Type B pancreatic cell (in vitro differentiated cells): ENCODE measurements around the gene ELF4. TPM values are rescaled to one million over a fixed set of nuclear protein-coding genes. Genes with fewer than 3 reads are reported as not detected.

Source experiments
- DNase-seq: peaks from one replicate; pipeline ENCODE4 v3.0.0; 2021; ENCODE audit warnings: mixed read lengths; ENCODE audit not compliant: unreplicated experiment; ENCODE audit errors: extremely low spot score
- H3K27ac Mint-ChIP-seq: 2 replicates; pipeline ENCODE4 v1.8.0; 2021; ENCODE audit warnings: mild to moderate bottlenecking, mixed read lengths
- H3K27me3 Mint-ChIP-seq: 2 replicates; pipeline ENCODE4 v1.8.0; 2021; ENCODE audit warnings: mixed read lengths
- H3K36me3 Mint-ChIP-seq: 2 replicates; pipeline ENCODE4 v1.8.0; 2021; ENCODE audit warnings: mixed read lengths
- H3K4me1 Mint-ChIP-seq: one replicate; pipeline ENCODE4 v1.8.0; 2021; ENCODE audit warnings: mixed read lengths; ENCODE audit not compliant: unreplicated experiment
- H3K4me3 Mint-ChIP-seq: 2 replicates; pipeline ENCODE4 v1.8.0; 2021; ENCODE audit warnings: mild to moderate bottlenecking, mixed read lengths
- H3K9me3 Mint-ChIP-seq: 2 replicates; pipeline ENCODE4 v1.8.0; 2021; ENCODE audit warnings: mixed read lengths
- total RNA-seq: library from RNA; stranded (reverse); gene quantifications from 2 replicates; pipeline ENCODE4 v1.2.1, GENCODE V29; 2021; ENCODE audit warnings: low replicate concordance
- TF ChIP-seq, protein P1 (sequence below): fragments of 200-600 bp; sonication (generic); conservative IDR thresholded peaks from 2 replicates; pipeline ENCODE4 v1.5.0; 2021; ENCODE audit warnings: antibody characterized with exemption, mild to moderate bottlenecking

ELF4 gene
- total RNA-seq, 1 donor from 2014 or later: 7.8 TPM

DNA sequence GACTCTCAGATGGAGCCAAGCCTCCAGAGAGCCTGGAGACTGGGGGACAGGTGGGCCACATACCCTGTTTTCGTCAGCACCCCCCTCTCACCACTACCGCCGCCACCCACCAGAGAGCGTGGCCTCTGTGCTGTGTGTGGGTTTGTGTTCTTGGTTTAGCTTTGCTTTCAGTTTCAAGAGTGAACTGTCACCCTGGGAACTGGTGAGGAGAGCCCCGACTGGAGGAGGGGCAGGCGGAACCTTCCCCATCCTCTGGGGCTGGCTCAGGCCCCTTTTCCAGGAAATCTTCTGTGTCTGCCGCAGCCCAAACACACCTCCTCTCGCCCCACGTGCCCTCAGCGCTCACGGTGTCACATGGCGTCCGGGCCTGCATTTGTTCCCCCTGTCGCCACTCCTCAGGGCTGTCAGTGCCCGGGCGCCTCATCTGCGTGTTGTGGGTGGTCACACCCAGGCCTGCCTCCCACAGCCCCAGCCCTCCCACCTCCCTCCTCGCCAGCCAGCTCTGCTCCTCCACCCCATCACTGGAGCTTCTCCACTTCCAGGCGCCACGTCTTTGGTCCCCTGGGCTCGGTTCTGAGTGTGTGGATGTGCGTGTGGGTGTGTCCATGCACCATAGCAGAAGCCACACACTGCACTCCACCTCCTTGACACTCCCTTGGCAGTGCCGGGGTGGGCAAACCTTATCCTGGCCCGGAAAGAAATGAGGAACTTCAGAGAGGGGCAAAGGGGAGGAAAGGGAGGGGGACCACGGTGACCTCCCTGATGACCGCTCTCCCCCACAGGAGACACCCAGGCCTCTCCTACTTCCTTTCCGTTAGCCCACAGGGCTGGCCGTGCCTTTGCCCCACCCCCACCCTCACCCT is 27.8 kb downstream of the ELF4 start:
- Mint-ChIP-seq H3K27me3 (no peaks in the 10 kb centered on the region), H3K9me3 (no peaks in the 10 kb centered on the region), H3K4me3 (no peak overlapping the region), H3K27ac (no peak overlapping the region), H3K4me1 (peaks cover 9% of the 10 kb centered on the region), H3K36me3 (no peaks in the 10 kb centered on the region)
- TF ChIP-seq, protein P1, sequence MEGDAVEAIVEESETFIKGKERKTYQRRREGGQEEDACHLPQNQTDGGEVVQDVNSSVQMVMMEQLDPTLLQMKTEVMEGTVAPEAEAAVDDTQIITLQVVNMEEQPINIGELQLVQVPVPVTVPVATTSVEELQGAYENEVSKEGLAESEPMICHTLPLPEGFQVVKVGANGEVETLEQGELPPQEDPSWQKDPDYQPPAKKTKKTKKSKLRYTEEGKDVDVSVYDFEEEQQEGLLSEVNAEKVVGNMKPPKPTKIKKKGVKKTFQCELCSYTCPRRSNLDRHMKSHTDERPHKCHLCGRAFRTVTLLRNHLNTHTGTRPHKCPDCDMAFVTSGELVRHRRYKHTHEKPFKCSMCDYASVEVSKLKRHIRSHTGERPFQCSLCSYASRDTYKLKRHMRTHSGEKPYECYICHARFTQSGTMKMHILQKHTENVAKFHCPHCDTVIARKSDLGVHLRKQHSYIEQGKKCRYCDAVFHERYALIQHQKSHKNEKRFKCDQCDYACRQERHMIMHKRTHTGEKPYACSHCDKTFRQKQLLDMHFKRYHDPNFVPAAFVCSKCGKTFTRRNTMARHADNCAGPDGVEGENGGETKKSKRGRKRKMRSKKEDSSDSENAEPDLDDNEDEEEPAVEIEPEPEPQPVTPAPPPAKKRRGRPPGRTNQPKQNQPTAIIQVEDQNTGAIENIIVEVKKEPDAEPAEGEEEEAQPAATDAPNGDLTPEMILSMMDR: no peak
- DNase-seq: no peak

DNA sequence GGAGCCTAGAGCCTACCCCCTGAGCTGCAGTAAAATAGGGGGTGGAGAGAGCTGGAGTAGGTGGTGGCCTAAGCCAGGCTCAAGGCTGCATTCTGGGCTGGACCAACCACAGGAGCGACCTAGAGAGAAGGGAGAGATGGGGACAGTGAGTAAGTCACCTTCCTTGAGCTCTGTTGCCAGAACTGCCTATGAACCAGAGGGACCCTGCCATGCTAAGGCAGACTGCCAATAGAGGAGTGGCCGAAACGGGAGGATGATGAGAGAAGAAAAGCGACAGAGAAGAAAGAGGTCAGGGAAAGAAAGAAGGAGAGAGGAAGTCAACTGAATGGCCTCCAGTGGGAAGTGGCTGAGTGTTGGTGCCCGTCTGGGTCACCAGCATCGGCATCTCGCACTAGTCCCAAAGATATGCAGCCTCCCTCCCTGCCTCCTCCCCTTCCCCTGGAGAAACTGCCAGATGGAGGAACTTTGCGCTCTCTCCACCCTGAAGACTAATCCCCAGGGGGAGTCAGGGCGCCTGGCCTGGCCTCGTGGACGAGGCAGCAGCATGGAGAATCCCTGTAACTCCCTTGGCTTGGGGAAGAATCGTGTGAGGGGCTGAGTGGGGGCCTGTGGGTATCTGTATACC is 28.8 kb downstream of the ELF4 start:
- Mint-ChIP-seq H3K4me1 (peaks cover 9% of the 10 kb centered on the region), H3K9me3 (no peaks in the 10 kb centered on the region), H3K4me3 (no peak overlapping the region), H3K36me3 (no peaks in the 10 kb centered on the region), H3K27ac (no peak overlapping the region), H3K27me3 (no peaks in the 10 kb centered on the region)
- TF ChIP-seq, protein P1: no peak
- DNase-seq: no peak

DNA sequence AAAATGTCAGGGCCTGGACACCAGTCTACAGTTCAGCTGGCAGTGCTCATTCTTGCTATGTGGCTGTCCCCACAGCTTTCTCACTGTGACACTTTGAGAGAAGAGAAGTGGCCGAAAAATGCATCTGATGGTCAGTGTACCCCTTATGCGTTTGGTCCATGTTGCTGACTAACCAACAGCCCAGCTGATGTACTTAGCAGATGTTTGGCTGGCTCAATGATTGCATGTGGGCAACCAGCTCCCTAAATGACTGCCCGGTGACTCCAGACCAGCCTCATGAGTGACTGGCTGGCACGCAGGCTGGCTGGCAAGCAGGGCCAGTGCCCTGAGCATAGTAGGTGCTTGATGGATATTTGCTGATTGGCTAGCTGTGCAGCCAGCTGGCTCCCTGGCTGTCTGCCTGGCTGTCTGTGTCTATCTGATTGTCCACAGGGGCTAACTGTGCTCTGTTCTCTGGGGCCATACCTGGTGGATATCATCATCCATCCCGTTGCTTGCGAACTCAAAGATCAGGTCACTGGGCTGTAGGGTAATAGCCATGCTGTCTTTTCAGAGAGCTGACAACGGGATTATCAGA is 29.4 kb downstream of the ELF4 start:
- Mint-ChIP-seq H3K4me1 (peaks cover 9% of the 10 kb centered on the region), H3K27me3 (no peaks in the 10 kb centered on the region), H3K36me3 (no peaks in the 10 kb centered on the region), H3K9me3 (no peaks in the 10 kb centered on the region), H3K4me3 (no peak overlapping the region), H3K27ac (no peak overlapping the region)
- DNase-seq: no peak
- TF ChIP-seq, protein P1: no peak

DNA sequence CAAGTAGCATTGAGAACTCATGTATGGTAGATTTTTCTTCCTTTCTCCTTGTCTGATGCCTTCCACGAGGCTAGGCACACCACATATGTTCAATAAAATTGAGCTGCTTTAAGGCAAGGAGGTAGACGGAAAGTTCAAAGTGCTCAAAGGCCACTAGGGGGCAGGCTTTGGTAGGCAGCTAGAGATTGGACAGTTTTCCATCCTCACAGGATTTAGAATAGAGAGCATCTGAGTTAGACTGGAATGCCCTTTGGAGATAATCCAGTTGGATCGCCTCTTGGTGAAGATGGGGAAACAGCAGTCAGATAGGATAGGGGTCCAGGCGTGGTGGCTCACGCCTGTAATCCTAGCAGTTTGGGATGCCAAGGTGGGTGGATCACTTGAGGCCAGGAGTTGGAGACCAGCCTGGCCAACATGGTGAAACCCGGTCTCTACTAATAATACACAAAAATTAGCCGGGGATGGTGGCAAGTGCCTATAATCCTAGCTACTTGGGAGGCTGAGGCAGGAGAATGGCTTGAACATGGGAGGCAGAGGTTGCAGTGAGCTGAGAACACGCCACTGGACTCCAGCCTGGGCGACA is 30.4 kb downstream of the ELF4 start:
- peak overlapping the region; percentile 50 for H3K27ac Mint-ChIP-seq

DNA sequence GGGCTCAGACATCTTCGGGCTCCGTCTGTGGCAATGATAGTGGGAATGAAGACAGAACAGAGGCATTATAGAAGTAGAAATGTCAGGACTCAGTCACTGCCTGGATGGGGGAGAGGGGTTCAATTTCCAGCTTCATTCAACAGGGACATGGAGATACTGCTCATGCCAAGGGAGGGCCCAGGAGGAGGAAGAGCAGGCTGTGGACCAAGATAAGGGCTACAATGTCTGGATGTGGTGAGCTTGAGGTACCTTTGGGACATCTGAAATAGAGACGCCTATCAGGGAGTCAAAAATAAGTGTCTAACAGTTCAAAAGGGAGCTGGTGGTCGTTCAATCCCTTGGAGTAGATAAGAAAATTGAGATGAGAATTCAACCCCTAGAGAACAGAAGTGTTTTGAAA is 34.5 kb downstream of the ELF4 start:
- Mint-ChIP-seq H3K9me3 (no peaks in the 10 kb centered on the region), H3K4me1 (peaks cover 4% of the 10 kb centered on the region), H3K36me3 (no peaks in the 10 kb centered on the region), H3K4me3 (no peak overlapping the region), H3K27me3 (no peaks in the 10 kb centered on the region), H3K27ac (no peak overlapping the region)
- TF ChIP-seq, protein P1: no peak
- DNase-seq: no peak

More for the DNA sequence above, 30.4 kb downstream of the ELF4 start:
- TF ChIP-seq, protein P1: peak; percentile 79
- Mint-ChIP-seq H3K36me3 (no peaks in the 10 kb centered on the region), H3K9me3 (no peaks in the 10 kb centered on the region), H3K4me1 (peaks cover 9% of the 10 kb centered on the region), H3K4me3 (no peak overlapping the region), H3K27me3 (no peaks in the 10 kb centered on the region)
- DNase-seq: no peak
